Daoy (cell line): ENCODE results near the gene TBC1D24. TPM values are rescaled to one million over a fixed set of nuclear protein-coding genes. Genes with fewer than 3 reads are reported as not detected.
"Not testable (repeated sequence)": the region's sequence is repeated elsewhere in the genome, so short reads cannot be mapped to it uniquely, and the experiment has no call there.

Experiments used
- DNase-seq: peaks from one replicate; pipeline ENCODE4 v3.0.0-alpha.2; 2015; ENCODE audit warnings: low read depth
- total RNA-seq: library from RNA; depleted of rRNA; stranded (reverse); fragments of >200 nt; shearing (Covaris generic); gene quantifications from 2 replicates; pipeline ENCODE4 v1.2.3, GENCODE V29; 2014; rRNA removed

TBC1D24 gene
- total RNA-seq, 1 experiment from 2014 or later = 5.6 TPM

DNA sequence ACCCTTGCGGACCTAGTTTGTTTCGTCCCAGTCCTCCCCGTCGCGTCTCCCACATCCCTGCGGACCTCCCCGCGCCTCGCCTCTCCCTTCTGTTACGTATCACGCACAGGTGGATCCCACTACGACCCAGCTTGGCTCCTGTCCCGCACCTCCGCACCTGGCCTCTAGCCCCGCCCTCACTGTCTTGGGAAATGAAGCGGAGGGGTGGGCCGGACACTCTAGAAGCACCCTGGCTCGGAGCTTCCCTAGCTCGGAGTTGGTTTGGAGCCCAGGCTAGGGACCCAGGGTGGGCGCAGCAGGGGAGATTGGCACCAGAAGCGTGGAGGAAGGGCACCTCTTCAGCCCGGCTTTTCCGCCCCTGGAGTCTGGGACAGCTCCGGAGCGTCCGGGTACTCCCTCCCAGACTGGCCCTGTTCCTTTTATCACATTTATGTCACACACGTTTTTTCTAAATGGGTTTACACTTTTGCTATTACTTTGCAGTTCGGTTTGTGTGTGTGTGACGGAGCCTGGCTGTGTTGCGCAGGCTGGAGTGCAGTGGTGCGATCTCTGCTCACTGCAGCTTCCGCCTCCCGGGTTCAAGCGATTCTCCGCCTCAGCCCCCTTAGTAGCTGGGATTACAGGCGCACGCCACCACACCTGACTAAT lies 57.7 kb downstream of the TBC1D24 start:
- DNase-seq = peak; percentile 37

DNA sequence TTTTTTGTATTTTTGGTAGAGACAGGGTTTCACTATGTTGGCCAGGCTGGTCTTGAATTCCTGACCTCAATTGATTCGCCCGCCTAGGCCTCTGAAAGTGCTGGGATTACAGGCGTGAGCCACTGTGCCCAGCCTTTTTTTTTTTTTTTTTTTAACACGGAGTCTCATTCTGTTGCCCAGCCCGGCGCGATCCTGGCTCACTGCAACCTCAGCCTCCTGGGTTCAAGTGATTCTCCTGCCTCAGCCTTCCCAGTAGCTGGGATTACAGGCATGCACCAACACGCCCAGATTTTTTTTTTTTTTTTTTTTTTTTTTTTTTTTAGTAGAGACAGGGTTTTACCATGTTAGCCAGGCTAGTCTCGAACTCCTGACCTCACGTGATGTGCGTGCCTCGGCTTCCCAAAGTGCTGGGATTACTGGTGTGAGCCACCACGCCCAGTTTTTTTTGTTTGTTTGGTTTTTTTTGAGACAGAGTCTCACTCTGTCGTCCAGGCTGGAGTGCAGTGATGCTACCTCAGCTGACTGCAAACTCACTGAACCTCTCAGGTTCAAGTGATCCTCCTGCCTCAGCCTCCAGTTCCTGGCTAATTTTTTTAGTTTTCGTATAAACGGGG lies 58.3 kb downstream of the TBC1D24 start:
- DNase-seq = not testable (repeated sequence)

- no peak for DNase-seq
These were observed 59.0 kb downstream of the TBC1D24 start for GRCh38 chr16:2533912-2534311.

GRCh38 chr16:2534335-2534734 lies 59.4 kb downstream of the TBC1D24 start:
- not testable (repeated sequence) for DNase-seq

- DNase-seq = peak; percentile 40
These were observed 60.7 kb downstream of the TBC1D24 start for GRCh38 chr16:2535625-2536013.

GRCh38 chr16:2537451-2538379 lies 62.8 kb downstream of the TBC1D24 start, which contains the start of gene PDPK1:
Gene PDPK1, plus strand, starts transcription at chr16:2538021. Its CDS starts 92 bp downstream, at chr16:2538113.
- peak; percentile 96 for DNase-seq

DNA sequence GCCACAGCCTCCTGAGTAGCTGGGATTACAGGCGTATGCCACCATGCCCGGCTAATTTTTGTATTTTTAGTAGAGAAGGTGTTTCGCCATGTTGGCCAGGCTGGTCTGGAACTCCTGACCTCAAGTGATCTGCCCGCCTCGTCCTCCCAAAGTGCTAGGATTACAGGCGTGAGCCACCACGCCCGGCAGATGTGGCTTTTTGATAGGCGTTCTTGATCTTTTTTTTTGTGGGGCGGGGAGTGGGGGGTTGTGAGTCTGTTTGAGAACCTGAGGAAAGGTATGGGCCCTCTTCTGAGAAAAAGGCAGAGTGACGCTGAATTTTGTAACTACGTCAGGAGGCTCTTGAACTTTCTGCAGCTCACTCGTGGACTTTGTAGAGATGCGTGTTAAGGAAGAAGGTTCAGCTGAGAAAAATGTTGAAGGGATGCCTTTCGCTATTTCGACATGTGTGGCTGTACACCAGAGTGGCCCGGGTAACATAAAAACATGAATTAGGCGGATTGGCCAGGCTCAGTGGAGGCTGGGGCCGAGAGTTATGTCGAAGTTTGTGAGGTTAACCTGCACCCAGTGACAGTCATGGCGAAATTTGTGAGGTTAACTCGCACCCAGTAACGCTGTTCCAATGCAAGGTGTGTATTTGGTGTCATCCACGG lies 64.4 kb downstream of the TBC1D24 start:
- DNase-seq = not testable (repeated sequence)

DNA sequence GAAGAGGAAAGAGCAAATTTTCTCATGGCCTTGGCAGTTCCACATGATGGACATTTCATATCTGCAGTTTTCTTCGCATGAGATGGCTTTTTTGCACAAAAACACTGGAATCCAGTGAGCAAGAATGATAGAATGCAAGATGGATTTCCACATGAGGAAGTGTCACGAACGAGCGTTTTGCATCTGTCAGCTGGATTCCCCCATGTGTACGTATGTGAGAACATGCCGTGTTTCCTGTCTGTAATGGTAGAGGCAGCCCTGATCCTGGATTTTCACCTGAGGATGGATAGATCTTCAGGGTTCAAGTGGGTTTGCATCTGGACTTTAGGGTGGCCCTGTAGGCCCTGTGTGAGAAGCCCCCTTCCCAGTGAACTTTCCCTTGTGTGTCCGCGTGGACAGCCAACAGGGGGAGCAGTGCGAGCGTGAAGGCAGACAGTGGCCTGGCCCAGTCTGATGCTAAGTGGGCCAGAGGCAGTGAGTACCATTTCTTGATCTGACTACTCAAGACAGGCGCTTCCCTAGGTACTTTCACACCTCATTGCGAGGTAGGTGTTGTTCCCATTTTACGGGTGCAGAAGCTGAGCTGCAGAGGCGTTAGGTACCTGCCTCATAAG lies 65.0 kb downstream of the TBC1D24 start:
- DNase-seq = not testable (repeated sequence)

DNA sequence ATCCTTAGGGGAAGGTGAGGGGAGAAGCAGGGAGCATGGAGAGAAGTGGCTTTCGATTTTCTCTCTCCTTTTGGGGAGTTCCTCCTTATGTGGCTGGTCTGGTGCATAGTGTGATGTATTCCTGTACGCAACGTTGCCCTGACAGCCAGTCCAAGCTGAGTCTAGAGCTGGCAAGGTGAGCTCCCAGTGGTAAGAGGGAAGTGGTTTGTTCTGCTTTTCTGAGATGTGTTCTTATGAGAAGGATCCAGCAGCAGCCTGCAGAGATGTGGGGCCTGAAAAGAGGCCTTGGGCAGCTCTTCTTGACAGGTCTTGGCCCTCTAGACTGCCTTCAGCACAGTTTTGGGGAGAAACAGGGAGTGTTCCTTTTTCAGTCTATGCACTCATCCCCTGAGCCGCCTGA lies 66.0 kb downstream of the TBC1D24 start:
- DNase-seq = not testable (repeated sequence)

DNA sequence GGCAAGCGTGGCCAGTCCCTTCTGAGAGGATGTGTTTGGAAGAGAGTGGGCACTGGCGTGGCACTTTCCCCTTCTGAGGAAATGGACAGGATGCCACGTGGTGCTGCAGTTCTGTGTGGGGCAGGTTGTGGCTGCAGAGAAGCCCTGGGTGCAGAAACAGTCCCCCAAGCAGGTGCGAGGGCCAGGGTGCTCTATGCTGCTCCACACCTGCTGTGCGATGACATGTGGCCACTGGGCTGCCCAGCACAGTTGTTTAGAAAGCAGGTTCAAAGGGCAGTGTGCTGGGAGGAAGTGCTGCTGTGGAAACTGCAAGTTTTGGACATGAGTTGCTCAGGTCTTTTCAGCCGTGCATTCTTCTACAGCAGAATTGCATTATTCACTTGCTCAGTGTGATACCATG lies 66.5 kb downstream of the TBC1D24 start:
- not testable (repeated sequence) for DNase-seq

GRCh38 chr16:2543771-2544170 lies 68.8 kb downstream of the TBC1D24 start:
- DNase-seq = not testable (repeated sequence)

- DNase-seq = not testable (repeated sequence)
These were observed 75.5 kb downstream of the TBC1D24 start for GRCh38 chr16:2550283-2550878.

DNA sequence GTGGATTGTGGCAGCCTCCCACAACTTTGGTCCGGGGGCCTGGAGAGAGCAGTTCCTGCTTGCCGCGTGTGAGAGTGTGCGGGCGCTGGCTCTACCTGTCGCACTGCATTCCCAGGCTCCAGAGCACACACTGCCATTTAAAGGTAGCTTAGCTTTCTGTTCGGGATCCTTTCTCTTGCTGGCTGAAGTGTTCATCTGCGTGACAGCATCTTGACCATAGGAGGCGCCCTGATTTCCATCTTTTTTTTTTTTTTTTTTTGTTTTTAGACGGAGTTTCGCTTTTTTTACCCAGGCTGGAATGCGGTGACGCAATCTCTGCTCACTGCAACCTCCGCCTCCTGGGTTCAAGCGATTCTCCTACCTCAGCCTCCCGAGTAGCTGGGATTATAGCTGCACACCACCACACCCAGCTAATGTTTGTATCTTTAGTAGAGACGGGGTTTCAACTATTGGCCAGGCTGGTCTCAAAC lies 76.5 kb downstream of the TBC1D24 start:
- DNase-seq = not testable (repeated sequence)

- not testable (repeated sequence) for DNase-seq
These were observed 79.9 kb downstream of the TBC1D24 start for GRCh38 chr16:2554709-2555425.

Other genes with a start within 250 kb of the TBC1D24 start
- gene DNASE1L2, start 238.7 kb upstream of the TBC1D24 start, total RNA-seq = 0.89 and 1.0 TPM in 2 replicates
- 22.6 and 41.1 TPM in 2 replicates for gene ECI1, start 223.5 kb upstream of the TBC1D24 start, total RNA-seq
- 147 and 161 TPM in 2 replicates for gene RNPS1, start 207.0 kb upstream of the TBC1D24 start, total RNA-seq
- 5.5 and 5.9 TPM in 2 replicates for gene ABCA3, start 134.4 kb upstream of the TBC1D24 start, total RNA-seq
- gene CCNF, start 45.7 kb upstream of the TBC1D24 start, total RNA-seq = 36.3 and 37.3 TPM in 2 replicates
- gene TEDC2, start 15.0 kb upstream of the TBC1D24 start, total RNA-seq = 21.1 and 29.3 TPM in 2 replicates
- gene NTN3, start 3.8 kb upstream of the TBC1D24 start, total RNA-seq = not detected in 2 replicates
- 19.9 and 31.2 TPM in 2 replicates for gene ATP6V0C, start 38.8 kb downstream of the TBC1D24 start, total RNA-seq
- 11.7 and 22.0 TPM in 2 replicates for gene AMDHD2, start 45.2 kb downstream of the TBC1D24 start, total RNA-seq
- gene CEMP1, start 56.3 kb downstream of the TBC1D24 start, total RNA-seq = not detected in 2 replicates
- 10.5 and 12.8 TPM in 2 replicates for gene PDPK1, start 62.9 kb downstream of the TBC1D24 start, total RNA-seq
- 22.9 and 27.4 TPM in 2 replicates for gene KCTD5, start 207.4 kb downstream of the TBC1D24 start, total RNA-seq
- 0.06 TPM in 1 of 2 replicates, not detected in the other for gene PRSS27, start 245.1 kb downstream of the TBC1D24 start, total RNA-seq